DND-41 (cell line): ENCODE results near the gene RPS23.

Experiments used
- ATAC-seq: fragments of 200-7000 bp; cut with Tn5 transposase; 3 replicates; pipeline ENCODE4 v1.9.1; 2021; ENCODE audit warnings: low read depth; ENCODE audit not compliant: insufficient read depth
- DNase-seq: peaks from one replicate; pipeline ENCODE4 v3.0.0-alpha.2; 2020
- H2AFZ ChIP-seq: 2 replicates; pipeline ENCODE4 v1.6.0; 2012; ENCODE audit warnings: low read depth, low read length
- H3K27ac ChIP-seq: 2 replicates; pipeline ENCODE4 v1.5.1; 2012; ENCODE audit warnings: low read length, inconsistent platforms
- H3K27me3 ChIP-seq: fragments of 200-600 bp; sonication (generic); 2 replicates; pipeline ENCODE4 v1.6.0; 2012; ENCODE audit warnings: low read length, mild to moderate bottlenecking, inconsistent platforms; ENCODE audit not compliant: insufficient read depth, poor library complexity
- H3K36me3 ChIP-seq: 2 replicates; pipeline ENCODE4 v1.5.1; 2012; ENCODE audit warnings: low read length, inconsistent platforms; ENCODE audit not compliant: insufficient read depth
- H3K4me1 ChIP-seq: 2 replicates; pipeline ENCODE4 v1.5.1; 2012; ENCODE audit warnings: mild to moderate bottlenecking, low read length; ENCODE audit not compliant: insufficient read depth
- H3K4me2 ChIP-seq: 2 replicates; pipeline ENCODE4 v1.6.0; 2012; ENCODE audit warnings: mild to moderate bottlenecking, moderate library complexity, low read length, inconsistent platforms; ENCODE audit not compliant: insufficient read depth
- H3K4me3 ChIP-seq, 2 experiments: fragments of 200-600 bp in 1 of 2; shearing (Covaris generic) in 1 of 2; 2 replicates each; pipeline ENCODE4 v1.5.1; 2012 to 2016; ENCODE audit warnings: inconsistent platforms in 2 of 2, low read length in 2 of 2, mild to moderate bottlenecking in 2 of 2, low read depth in 1 of 2, moderate library complexity in 1 of 2
- H3K79me2 ChIP-seq: 2 replicates; pipeline ENCODE4 v1.6.0; 2012; ENCODE audit warnings: low read length, inconsistent platforms; ENCODE audit not compliant: insufficient read depth
- H3K9ac ChIP-seq: 2 replicates; pipeline ENCODE4 v1.6.0; 2012; ENCODE audit warnings: low read depth, mild to moderate bottlenecking, inconsistent platforms, low read length, moderate library complexity
- H3K9me3 ChIP-seq: 2 replicates; pipeline ENCODE4 v1.5.1; 2012; ENCODE audit warnings: low read length, moderate library complexity, mild to moderate bottlenecking, inconsistent platforms; ENCODE audit not compliant: insufficient read depth, severe bottlenecking
- H4K20me1 ChIP-seq: 2 replicates; pipeline ENCODE4 v1.6.0; 2012; ENCODE audit warnings: low read length; ENCODE audit not compliant: insufficient read depth
- EZH2 ChIP-seq: IDR thresholded peaks from 3 replicates; pipeline ENCODE4 v1.6.1; 2012; ENCODE audit warnings: borderline replicate concordance, low read depth, mild to moderate bottlenecking, moderate library complexity, low read length, inconsistent platforms; ENCODE audit not compliant: severe bottlenecking
- TF ChIP-seq, protein P1 (sequence below): IDR thresholded peaks from 2 replicates; pipeline ENCODE4 v1.5.1; 2012; ENCODE audit warnings: borderline replicate concordance, low read length, moderate library complexity, mild to moderate bottlenecking; ENCODE audit not compliant: poor library complexity, severe bottlenecking; ENCODE audit errors: extremely low read depth

RPS23 gene

DNA sequence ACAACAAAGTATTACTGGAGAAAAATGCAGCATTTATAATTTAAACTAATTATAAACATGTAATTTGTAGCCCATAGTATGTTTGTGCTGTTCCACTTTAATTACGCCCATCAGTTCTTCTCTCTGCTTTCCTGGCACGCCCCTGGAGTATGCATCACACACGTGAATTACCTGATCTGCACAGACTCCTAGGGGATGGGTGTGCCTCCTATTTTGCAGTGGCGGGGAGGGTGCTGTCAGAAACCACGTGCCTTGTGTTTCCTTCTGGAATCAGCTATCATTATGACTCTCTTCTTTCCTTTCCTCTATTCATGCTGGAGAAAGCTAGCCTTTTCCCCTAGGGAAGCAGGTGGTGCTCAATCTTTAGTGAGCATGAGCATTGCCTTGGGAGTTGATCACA lies 43.3 kb downstream of the RPS23 start:
- H3K27ac ChIP-seq: no peak overlapping the region
- ATAC-seq: no peak
- no peak for DNase-seq
- H3K4me2 ChIP-seq: no peak overlapping the region
- no peaks in the 10 kb centered on the region for H3K36me3 ChIP-seq
- H4K20me1 ChIP-seq: no peaks in the 10 kb centered on the region
- H3K79me2 ChIP-seq: no peaks in the 10 kb centered on the region
- no peak overlapping the region for H3K9ac ChIP-seq
- TF ChIP-seq, protein P1, sequence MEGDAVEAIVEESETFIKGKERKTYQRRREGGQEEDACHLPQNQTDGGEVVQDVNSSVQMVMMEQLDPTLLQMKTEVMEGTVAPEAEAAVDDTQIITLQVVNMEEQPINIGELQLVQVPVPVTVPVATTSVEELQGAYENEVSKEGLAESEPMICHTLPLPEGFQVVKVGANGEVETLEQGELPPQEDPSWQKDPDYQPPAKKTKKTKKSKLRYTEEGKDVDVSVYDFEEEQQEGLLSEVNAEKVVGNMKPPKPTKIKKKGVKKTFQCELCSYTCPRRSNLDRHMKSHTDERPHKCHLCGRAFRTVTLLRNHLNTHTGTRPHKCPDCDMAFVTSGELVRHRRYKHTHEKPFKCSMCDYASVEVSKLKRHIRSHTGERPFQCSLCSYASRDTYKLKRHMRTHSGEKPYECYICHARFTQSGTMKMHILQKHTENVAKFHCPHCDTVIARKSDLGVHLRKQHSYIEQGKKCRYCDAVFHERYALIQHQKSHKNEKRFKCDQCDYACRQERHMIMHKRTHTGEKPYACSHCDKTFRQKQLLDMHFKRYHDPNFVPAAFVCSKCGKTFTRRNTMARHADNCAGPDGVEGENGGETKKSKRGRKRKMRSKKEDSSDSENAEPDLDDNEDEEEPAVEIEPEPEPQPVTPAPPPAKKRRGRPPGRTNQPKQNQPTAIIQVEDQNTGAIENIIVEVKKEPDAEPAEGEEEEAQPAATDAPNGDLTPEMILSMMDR: no peak
- no peak for TF ChIP-seq EZH2
- no peaks in the 10 kb centered on the region for H3K9me3 ChIP-seq
- H3K4me3 ChIP-seq: no peak overlapping the region
- no peaks in the 10 kb centered on the region for H3K4me1 ChIP-seq
- H3K27me3 ChIP-seq: no peaks in the 10 kb centered on the region
- no peak overlapping the region for H2AFZ ChIP-seq

GRCh38 chr5:82225525-82226172 lies 52.5 kb downstream of the RPS23 start:
- Histone ChIP-seq H3K9me3 (no peaks in the 10 kb centered on the region), H3K9ac (no peak overlapping the region), H3K79me2 (no peaks in the 10 kb centered on the region), H3K4me2 (no peak overlapping the region), H3K4me1 (peaks cover 3% of the 10 kb centered on the region; the same call in 1 of the 2 replicates), H2AFZ (peak overlapping the region; percentile 38; the same call in 1 of the 2 replicates), H3K36me3 (0 out of 2 replicates have a peak, but pooled peaks cover 2% of the 10 kb centered on the region), H3K4me3 (no peak overlapping the region), H4K20me1 (no peaks in the 10 kb centered on the region), H3K27me3 (no peaks in the 10 kb centered on the region), H3K27ac (no peak overlapping the region)
- DNase-seq: peak; percentile 76
- TF ChIP-seq, protein P1: peak; percentile 92
- no peak for TF ChIP-seq EZH2
- peak; percentile 97 for ATAC-seq
